Measurements from ENCODE around the gene ARPC5L. TPM values are rescaled to one million over a fixed set of nuclear protein-coding genes. Genes with fewer than 3 reads are reported as not detected.
A peak's percentile ranks its signal among the peaks of the same experiment; 100 is the strongest.

ARPC5L gene
- total and polyA plus RNA-seq, 9 of the 15 experiments (the other 6 are each of a cell fraction or from before 2014, with no cell fraction given), result 25.4 to 113 (median 63.8) TPM

DNA sequence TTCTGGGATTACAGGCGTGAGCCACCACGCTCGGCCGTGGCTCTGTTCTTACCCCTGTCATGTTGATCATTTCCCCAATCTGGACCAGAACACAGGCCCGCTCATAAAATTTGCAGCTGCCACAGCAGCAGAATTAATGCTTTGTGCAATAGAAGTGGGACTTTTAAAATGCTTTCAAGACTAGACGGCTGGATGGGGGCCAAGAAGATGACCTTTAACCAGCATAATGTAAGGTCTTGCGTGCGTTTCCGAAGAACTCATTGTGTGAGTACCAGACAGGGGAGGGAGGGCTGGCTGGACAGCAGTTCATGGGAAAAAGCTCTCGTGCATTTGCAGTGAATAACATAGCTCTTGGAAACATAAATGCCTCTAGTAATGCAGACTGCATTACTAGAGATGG lies 12.1 kb upstream of the ARPC5L start:
- CTCF ChIA-PET (ENCODE audit: low intra/inter-chr PET ratio), result interaction anchor here (1.0 kb wide), 1 partner anchor 51 kb away, joined by 3 read pairs; no protein-coding TSS in a partner anchor

More for the DNA sequence above, 12.1 kb upstream of the ARPC5L start:
- H3K9me1 ChIP-seq (ENCODE audit: control insufficient read depth, insufficient read depth, low read length), result no peaks in the 10 kb centered on the region
- DNase-seq (ENCODE audit: extremely low read depth in 1 of 4, low spot score in 3 of 4) (no peak), ATAC-seq (no peak), FAIRE-seq (peak; percentile 80)
- in situ Hi-C loops (cut with MboI) (loop anchor here (5.0 to 10.0 kb wide), 3 partner anchors 55 to 522 kb away; partner anchors contain the start of gene NR6A1), intact Hi-C loops (cut with micrococcal nuclease) (loop anchor here (5.0 kb wide), 2 partner anchors 232 to 522 kb away; no protein-coding TSS in a partner anchor)
- TF ChIP-seq SPI1 (IDR thresholded peaks at IDR 0.05; ENCODE audit: borderline replicate concordance, low read depth, low read length) (no peak), NFIC (IDR thresholded peaks at IDR 0.05) (peak; percentile 51)
- TF ChIP-seq, protein P1, sequence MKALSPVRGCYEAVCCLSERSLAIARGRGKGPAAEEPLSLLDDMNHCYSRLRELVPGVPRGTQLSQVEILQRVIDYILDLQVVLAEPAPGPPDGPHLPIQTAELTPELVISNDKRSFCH (CRISPR knock-in tag; IDR thresholded peaks at IDR 0.05), result no peak
- TF ChIP-seq, protein P1 (tag; IDR thresholded peaks at IDR 0.05), result peak; percentile 96
- TF ChIP-seq, protein P2, sequence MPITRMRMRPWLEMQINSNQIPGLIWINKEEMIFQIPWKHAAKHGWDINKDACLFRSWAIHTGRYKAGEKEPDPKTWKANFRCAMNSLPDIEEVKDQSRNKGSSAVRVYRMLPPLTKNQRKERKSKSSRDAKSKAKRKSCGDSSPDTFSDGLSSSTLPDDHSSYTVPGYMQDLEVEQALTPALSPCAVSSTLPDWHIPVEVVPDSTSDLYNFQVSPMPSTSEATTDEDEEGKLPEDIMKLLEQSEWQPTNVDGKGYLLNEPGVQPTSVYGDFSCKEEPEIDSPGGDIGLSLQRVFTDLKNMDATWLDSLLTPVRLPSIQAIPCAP (CRISPR knock-in tag; IDR thresholded peaks at IDR 0.05; ENCODE audit: borderline replicate concordance), result no peak
- no peak overlapping the region for H2AFZ ChIP-seq (ENCODE audit: low read depth, low read length)
- no TSS peak for BruUV-seq (replicated peaks)
- no peaks in the 10 kb centered on the region for H3K27me3 ChIP-seq (ENCODE audit: control insufficient read depth in 2 of 2, insufficient read depth in 2 of 2, low read length in 2 of 2)
- 37% methylated on average over 10 of the region's 10 CpGs for WGBS (ENCODE audit: insufficient coverage, low coverage, missing lambda C conversion rate)
- no peak overlapping the region for H3K9ac ChIP-seq (ENCODE audit: insufficient read depth in 1 of 2, low read depth in 2 of 2, low read length in 2 of 2)
- H3K4me1 ChIP-seq (replicated peaks in 1 of 2; ENCODE audit: control insufficient read depth in 2 of 2, insufficient read depth in 2 of 2, low read length in 2 of 2), result peaks cover 0 to 23% of the 10 kb centered on the region in 2 experiments; a peak in 3 of 5 replicates
- H3K9me3 ChIP-seq (replicated peaks; ENCODE audit: control insufficient read depth, insufficient read depth, low read depth, low read length), result no peaks in the 10 kb centered on the region
- H4K20me1 ChIP-seq (replicated peaks; ENCODE audit: control insufficient read depth, insufficient read depth, low read length), result no peaks in the 10 kb centered on the region
- H3K4me2 ChIP-seq (ENCODE audit: insufficient read depth, low read length), result no peak overlapping the region
- H3K27ac ChIP-seq (ENCODE audit: extremely low read depth, low read depth, low read length), result no peak overlapping the region
- H3K36me3 ChIP-seq (ENCODE audit: control insufficient read depth, insufficient read depth, low read length), result no peaks in the 10 kb centered on the region
- POLR2A ChIA-PET, result interaction anchor here (1.3 to 3.9 kb wide), 3 partner anchors 9 to 96 kb away, joined by 4 to 39 read pairs (median 5); partner anchors contain the start of genes ARPC5L and RPL35
- H3K79me2 ChIP-seq (ENCODE audit: control insufficient read depth, insufficient read depth, low read length), result no peaks in the 10 kb centered on the region
- no peak overlapping the region for H3K4me3 ChIP-seq
